Esophagus muscularis mucosa (tissue), 4 donors: ENCODE results near the gene TMX3. TPM values are rescaled to one million over a fixed set of nuclear protein-coding genes. Genes with fewer than 3 reads are reported as not detected.

Source experiments
- DNase-seq: peaks from one replicate; pipeline ENCODE4 v3.0.0-alpha.2; 2017; ENCODE audit errors: extremely low spot score
- H3K27ac ChIP-seq, 4 donors: fragments of 200-600 bp; sonication (generic); replicated peaks in 1 of 4; 1 replicate in 3 of 4; 2 replicates in 1 of 4; pipeline ENCODE4 v1.5.1; 2016 to 2019; ENCODE audit warnings: mild to moderate bottlenecking in 1 of 4
- H3K27me3 ChIP-seq, 4 donors: fragments of 200-600 bp; sonication (generic); one replicate each; pipeline versions ENCODE4 v1.5.1 to v1.6.0; 2016 to 2019
- H3K36me3 ChIP-seq, 4 donors: fragments of 200-600 bp; sonication (generic); one replicate each; pipeline ENCODE4 v1.5.1; 2016 to 2019
- H3K4me1 ChIP-seq, 4 donors: fragments of 200-600 bp; sonication (generic); one replicate each; pipeline ENCODE4 v1.5.1; 2016 to 2019
- H3K4me3 ChIP-seq, 4 donors: fragments of 200-600 bp; sonication (generic); 1 replicate in 2 of 4; 2 replicates in 2 of 4; pipeline ENCODE4 v1.5.1; 2016 to 2019; ENCODE audit warnings: mild to moderate bottlenecking in 4 of 4, moderate library complexity in 1 of 4
- H3K9me3 ChIP-seq, 4 donors: fragments of 200-600 bp; sonication (generic); 1 replicate in 3 of 4; 2 replicates in 1 of 4; pipeline ENCODE4 v1.5.1; 2016 to 2019
- EP300 ChIP-seq: sonication (generic); formaldehyde crosslinking; IDR thresholded peaks from one replicate; pipeline ENCODE4 v1.6.1; 2017; ENCODE audit warnings: antibody characterized with exemption
- POLR2A ChIP-seq: fragments of 450-650 bp; IDR thresholded peaks from one replicate; pipeline ENCODE4 v1.6.1; 2017; ENCODE audit warnings: antibody characterized with exemption, moderate library complexity, mild to moderate bottlenecking, low read depth
- POLR2AphosphoS5 ChIP-seq, 2 donors: sonication (generic); formaldehyde crosslinking; IDR thresholded peaks; one replicate each; pipeline ENCODE4 v1.6.1; 2017; ENCODE audit warnings: antibody characterized with exemption in 2 of 2
- WGBS: methylation state at CpG from one replicate; pipeline ENCODE4 v1.1.5; 2018; 5-methylcytosine and 5-hydroxymethylcytosine counted together
- intact Hi-C: fragments of 100-400 bp; cut with DNase I; formaldehyde crosslinking; loops from one replicate; pipeline ENCODE4 v1.15.1; 2023
- total RNA-seq, 4 donors: library from RNA; depleted of rRNA; stranded (reverse); fragments of >200 nt; gene quantifications; one replicate each; pipeline versions ENCODE4 v1.1.0 to v1.2.1, GENCODE V29; 2016
- TF ChIP-seq, protein P1 (sequence below), 3 experiments: fragments of 200-600 bp in 2 of 3; fragments of 450-650 bp in 1 of 3; sonication (generic) in 2 of 3; IDR thresholded peaks; one replicate each; pipeline ENCODE4 v1.5.1; 2017 to 2019; ENCODE audit warnings: antibody characterized with exemption in 3 of 3, mild to moderate bottlenecking in 2 of 3, moderate library complexity in 1 of 3

TMX3 gene
- total RNA-seq, 4 donors from 2014 or later: 29.0 to 39.5 (median 31.3) TPM

DNA sequence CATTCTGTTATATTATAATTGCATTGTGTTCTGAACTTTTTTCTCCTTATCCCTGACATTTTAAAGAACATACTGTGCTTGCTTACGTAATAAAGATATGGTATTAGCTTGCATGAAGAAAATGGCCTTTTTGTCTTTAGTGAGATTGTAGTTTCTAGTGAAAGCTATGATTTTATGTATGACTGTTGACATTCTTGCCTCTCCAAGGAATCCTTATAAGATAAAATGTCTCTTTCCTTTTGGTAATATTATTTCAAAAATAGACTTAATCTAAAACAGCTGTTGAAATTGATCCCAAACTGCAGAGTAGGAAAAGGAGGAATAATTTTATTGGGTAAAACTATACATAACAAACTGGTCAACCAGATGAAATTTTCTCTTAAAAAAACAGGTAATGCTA lies 42.2 kb upstream of the TMX3 start:
- Histone ChIP-seq H3K9me3 (peaks cover 0 to 10% (median 4%) of the 10 kb centered on the region in 4 donors), H3K4me3 (no peak overlapping the region), H3K27me3 (no peaks in the 10 kb centered on the region), H3K36me3 (no peaks in the 10 kb centered on the region), H3K4me1 (no peaks in the 10 kb centered on the region), H3K27ac (no peak overlapping the region)
- 74% methylated on average over 1 of the region's 1 CpG for WGBS
- TF ChIP-seq POLR2A: no peak
- no peak for TF ChIP-seq EP300
- TF ChIP-seq, protein P1, sequence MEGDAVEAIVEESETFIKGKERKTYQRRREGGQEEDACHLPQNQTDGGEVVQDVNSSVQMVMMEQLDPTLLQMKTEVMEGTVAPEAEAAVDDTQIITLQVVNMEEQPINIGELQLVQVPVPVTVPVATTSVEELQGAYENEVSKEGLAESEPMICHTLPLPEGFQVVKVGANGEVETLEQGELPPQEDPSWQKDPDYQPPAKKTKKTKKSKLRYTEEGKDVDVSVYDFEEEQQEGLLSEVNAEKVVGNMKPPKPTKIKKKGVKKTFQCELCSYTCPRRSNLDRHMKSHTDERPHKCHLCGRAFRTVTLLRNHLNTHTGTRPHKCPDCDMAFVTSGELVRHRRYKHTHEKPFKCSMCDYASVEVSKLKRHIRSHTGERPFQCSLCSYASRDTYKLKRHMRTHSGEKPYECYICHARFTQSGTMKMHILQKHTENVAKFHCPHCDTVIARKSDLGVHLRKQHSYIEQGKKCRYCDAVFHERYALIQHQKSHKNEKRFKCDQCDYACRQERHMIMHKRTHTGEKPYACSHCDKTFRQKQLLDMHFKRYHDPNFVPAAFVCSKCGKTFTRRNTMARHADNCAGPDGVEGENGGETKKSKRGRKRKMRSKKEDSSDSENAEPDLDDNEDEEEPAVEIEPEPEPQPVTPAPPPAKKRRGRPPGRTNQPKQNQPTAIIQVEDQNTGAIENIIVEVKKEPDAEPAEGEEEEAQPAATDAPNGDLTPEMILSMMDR (IDR thresholded peaks at IDR 0.05): no peak
- TF ChIP-seq POLR2AphosphoS5 (IDR thresholded peaks at IDR 0.05): no peak
- intact Hi-C loops: no loop called here
- no peak for DNase-seq

DNA sequence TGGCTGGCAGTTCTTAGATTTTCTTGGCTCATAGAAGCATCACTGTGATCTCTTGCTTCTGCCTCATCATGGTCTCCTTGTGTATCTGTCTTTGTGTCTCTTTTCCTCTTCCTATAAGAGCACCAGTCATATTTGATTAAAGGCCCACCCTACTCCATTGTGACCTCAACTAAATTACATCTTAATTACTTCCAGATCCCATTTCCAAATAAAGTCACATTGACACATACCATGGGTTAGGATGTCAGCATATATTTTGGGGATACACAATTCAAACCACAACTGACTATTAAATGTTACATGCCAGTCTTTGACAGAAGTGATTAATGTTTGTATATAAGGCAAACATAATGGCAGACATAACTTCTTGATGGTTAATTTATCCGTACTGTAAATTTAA lies 27.3 kb upstream of the TMX3 start:
- TF ChIP-seq, protein P1 (IDR thresholded peaks at IDR 0.05): no peak
- TF ChIP-seq POLR2A (no peak), EP300 (no peak)
- no peak for DNase-seq
- no peak overlapping the region for H3K4me3 ChIP-seq
- H3K27me3 ChIP-seq: no peaks in the 10 kb centered on the region
- WGBS: 78% methylated on average over 1 of the region's 1 CpG
- H3K9me3 ChIP-seq: no peaks in the 10 kb centered on the region
- H3K4me1 ChIP-seq: no peaks in the 10 kb centered on the region
- H3K27ac ChIP-seq: no peak overlapping the region
- intact Hi-C loops: no loop called here
- H3K36me3 ChIP-seq: no peaks in the 10 kb centered on the region

DNA sequence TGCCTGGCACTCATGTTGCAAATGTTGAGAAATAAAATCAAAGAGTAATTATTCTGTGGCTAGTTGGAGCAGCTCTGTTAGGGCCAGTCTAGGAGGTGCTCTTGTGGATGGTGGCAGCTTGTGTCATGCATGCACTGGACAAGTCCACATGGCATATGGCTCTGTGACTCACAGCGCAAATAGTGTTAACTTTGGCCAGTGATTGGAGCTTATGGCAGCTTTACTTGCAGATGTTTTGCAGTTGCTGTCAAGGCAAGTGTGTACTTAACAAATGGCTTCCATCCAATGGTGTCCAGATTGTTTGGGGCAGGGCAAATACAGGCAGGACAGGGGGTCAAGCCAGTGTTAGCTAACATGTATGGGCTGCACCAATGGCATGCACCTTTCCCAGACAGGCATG lies 26.1 kb upstream of the TMX3 start:
- WGBS: 100% methylated on average over 1 of the region's 1 CpG
- no peak overlapping the region for H3K27ac ChIP-seq
- H3K36me3 ChIP-seq: no peaks in the 10 kb centered on the region
- no peaks in the 10 kb centered on the region for H3K4me1 ChIP-seq
- H3K27me3 ChIP-seq: no peaks in the 10 kb centered on the region
- H3K9me3 ChIP-seq: no peaks in the 10 kb centered on the region
- H3K4me3 ChIP-seq: no peak overlapping the region
- TF ChIP-seq POLR2AphosphoS5 (IDR thresholded peaks at IDR 0.05) (no peak), EP300 (no peak), POLR2A (no peak)
- TF ChIP-seq, protein P1 (IDR thresholded peaks at IDR 0.05): no peak
- intact Hi-C loops: no loop called here
- no peak for DNase-seq

DNA sequence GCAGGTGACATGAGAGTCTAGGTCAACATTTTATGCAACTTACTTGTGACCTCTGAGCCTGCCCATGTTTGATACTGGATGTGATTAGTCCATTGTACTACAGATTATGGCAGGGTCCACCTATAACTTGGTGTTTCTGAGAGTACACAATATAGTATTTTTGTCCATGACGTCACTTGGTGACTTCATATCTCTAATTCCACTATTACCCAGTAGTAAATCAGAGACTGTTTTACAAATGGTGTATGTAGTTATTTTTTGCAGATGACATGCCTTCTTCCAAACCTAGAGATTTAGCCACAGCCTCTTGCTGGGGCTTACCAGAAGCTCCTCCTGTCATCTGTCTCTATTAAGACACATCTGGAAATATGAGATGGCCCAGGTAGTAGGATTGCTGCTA lies 24.6 kb upstream of the TMX3 start:
- DNase-seq: no peak
- intact Hi-C loops: no loop called here
- WGBS: 88% methylated on average over 1 of the region's 1 CpG
- TF ChIP-seq, protein P1 (IDR thresholded peaks at IDR 0.05): no peak
- TF ChIP-seq EP300: no peak
- no peak for TF ChIP-seq POLR2AphosphoS5 (IDR thresholded peaks at IDR 0.05)
- TF ChIP-seq POLR2A: no peak
- H3K36me3 ChIP-seq: no peaks in the 10 kb centered on the region
- no peaks in the 10 kb centered on the region for H3K4me1 ChIP-seq
- no peaks in the 10 kb centered on the region for H3K27me3 ChIP-seq
- no peak overlapping the region for H3K4me3 ChIP-seq
- H3K9me3 ChIP-seq: no peaks in the 10 kb centered on the region
- no peak overlapping the region for H3K27ac ChIP-seq

DNA sequence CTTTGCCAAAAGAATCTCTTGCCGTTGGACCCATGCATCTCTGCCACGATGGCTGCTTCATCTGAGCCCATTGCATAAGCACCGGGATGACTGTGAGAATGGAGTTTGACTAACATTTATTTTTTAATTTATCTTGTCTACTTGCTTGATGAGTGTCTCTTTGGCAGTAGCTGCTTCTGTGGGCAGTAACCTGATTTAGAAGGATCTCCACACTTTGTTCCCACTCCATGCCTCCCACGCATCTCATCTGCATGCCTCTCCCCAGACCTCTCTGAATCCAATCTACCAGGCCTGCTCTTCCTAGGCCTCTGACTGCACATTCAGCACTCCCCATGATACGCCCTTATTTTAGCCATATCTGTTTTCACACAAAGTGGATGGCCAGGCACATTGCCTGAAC lies 23.7 kb upstream of the TMX3 start:
- H3K36me3 ChIP-seq: no peaks in the 10 kb centered on the region
- no peaks in the 10 kb centered on the region for H3K4me1 ChIP-seq
- no peaks in the 10 kb centered on the region for H3K9me3 ChIP-seq
- no peak overlapping the region for H3K27ac ChIP-seq
- intact Hi-C loops: no loop called here
- no peak overlapping the region for H3K4me3 ChIP-seq
- TF ChIP-seq EP300 (no peak), POLR2AphosphoS5 (IDR thresholded peaks at IDR 0.05) (no peak), POLR2A (no peak)
- TF ChIP-seq, protein P1 (IDR thresholded peaks at IDR 0.05): no peak
- 94% methylated on average over 5 of the region's 5 CpGs for WGBS
- no peaks in the 10 kb centered on the region for H3K27me3 ChIP-seq
- DNase-seq: no peak
